SW480 (cell line): ENCODE results near the gene PRDM16.
A peak's percentile ranks its signal among the peaks of the same experiment; 100 is the strongest.

Experiments
- DNase-seq: peaks from one replicate; pipeline ENCODE4 v3.0.0-alpha.2; 2016; ENCODE audit warnings: low spot score

PRDM16 gene

DNA sequence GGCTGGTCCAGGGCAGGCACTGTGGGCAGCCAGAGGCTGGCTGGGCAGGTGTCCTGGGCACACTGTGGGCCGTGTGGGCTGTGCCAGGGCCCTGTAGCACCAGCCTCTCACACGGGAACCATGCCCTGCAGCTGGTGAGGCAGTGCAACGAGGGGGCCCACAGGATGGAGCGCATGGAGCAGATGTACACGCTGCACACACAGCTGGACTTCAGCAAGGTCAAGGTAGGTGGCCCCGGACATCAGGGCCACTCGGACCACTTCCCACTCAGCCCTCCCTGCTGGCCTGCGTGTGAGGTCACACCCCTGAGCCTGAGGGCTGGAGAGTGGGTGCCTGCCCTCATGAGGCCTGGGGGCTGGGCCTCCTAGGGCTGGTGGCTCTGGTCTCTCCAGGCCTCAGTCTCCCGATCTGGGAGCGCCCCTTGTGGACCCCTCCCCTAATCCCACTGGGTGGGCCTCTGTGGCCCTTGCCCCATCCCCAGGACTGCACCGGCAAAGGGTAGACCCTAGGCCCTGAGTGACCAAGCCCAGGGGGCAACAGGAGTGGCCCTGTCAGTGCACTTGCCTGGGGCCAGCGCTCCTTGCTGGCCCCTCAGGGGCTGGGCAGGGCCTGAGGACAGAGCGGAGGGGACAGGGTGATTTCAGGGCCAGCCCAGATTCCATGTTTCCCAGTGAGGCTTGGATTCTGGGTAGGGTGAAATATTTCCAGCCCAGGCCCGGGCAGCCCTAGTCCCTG lies 407.0 kb downstream of the PRDM16 start:
- DNase-seq = no peak

DNA sequence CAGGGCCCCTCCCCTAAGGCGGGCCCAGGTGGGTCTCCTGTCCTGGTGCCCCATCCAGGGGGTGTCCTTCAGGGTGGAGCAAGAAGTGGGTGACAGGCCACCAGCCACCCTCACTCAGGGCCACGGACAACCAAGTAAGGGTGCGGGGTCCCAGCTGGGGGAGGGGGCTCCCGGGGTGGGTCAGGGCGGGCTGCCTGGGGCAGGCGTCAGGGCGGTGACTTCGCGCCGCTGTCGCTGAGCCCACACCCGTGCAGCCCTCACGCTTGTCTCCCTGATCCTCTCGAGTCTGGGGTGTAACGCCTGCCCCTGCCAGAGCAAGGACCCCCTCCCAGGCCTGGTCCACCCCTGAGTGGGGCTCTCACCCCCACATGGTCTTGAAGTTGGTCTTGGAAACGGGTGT lies 407.7 kb downstream of the PRDM16 start:
- no peak for DNase-seq

DNA sequence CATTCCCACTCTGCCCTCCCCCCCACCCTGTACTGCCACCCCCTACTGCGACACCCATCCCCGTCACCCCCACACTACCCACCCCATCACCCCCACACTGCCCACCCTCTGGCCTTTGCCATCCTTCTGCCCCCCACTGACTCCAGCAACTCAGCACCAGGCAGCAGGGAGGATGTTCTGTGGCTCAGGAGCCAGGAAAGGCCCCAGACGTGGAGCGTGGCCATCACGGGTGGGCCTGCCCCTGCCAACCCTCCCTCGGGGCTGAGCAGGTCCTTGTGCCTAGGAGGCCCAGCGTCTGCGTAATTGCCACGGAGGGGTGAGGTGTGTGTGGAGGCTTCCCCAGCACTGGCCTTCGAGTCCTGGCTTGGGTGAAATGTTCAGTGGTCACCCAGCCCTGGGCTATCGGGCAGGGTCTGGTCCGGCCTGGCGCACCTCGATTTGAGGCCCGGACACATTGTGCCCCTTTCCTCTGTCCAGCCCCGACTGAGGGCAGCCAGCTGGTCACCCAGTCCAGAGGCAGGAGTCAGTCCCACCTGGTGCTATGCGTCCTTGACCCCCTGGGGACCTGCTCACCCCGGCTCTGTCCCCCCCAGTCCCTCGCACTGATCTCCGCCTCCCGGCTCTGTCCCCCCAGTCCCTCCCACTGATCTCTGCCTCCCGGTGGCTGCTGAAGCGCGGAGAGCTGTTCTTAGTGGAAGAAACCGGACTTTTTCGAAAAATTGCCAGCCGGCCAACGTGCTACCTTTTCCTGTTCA lies 408.4 kb downstream of the PRDM16 start:
- DNase-seq = no peak

DNA sequence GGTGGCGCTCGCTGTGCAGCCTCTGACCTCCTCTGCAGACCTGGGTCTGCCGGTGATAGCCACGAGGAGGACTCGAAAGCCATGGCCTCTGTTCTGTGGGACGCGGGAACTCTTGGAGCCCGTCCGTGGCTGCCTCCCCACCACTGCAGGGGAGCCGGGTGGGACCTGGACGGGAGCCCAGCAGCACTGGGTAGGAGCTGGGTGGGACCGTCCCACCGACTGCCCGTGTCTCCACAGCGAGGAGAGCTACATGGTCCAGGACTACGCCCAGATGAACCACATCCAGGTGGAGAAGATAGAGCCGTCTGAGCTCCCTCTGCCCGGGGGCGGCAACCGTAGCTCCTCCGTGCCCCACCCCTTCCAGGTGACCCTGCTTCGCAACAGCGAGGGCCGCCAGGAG lies 409.2 kb downstream of the PRDM16 start:
- no peak for DNase-seq

DNA sequence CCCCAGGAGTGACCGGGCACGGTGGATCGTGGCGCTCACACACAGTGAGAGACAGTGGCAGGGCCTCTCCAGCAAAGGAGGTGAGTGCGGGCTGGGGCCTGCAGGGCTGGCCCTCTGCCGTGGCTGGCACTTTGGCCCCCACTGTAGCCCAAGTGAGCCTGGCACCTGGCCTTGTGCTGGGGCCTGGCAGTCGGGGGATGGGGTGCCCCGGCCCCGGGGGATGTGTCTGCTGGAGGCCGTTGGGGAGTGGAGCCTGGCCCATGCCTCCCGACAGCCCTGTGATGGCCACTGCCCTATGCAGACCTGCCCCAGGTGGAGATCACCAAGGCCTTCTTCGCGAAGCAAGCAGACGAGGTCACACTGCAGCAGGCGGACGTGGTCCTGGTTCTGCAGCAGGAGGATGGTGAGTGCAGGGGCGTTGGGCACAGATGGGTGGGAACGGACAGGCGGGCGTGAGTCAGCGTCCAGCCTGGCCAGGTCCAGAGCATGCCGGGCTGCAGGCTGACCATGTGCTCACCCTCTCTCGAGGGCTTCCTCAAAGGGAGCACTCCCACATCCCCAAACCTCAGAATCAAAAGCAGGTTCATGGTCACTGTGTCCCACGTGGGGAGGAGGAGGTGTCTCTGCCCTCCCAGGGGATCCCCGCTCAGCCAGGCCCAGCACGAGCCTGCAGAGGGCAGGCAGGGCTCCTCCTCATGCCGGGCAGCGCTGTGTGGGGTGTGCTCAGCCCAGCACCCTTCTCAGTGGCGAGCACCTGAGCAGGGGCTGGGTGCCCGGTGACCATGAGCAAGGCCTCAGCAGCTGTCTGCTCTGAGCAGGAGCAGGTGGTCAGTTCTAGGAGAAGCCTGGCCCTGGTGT lies 410.7 kb downstream of the PRDM16 start:
- no peak for DNase-seq

DNA sequence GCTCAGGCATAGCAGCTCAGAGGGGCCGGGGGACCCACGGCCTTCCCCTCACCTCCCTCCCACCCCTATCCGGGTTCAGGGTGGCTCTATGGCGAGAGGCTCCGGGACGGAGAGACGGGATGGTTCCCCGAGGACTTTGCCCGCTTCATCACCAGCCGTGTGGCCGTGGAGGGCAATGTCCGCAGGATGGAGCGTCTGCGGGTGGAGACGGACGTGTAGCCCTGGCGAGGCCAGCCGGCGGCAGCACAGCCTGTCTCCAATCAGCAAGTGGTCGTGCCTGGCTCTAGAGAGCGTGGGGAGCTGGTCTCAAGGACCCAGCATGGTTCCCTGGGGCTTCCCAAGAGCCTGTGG lies 411.3 kb downstream of the PRDM16 start:
- no peak for DNase-seq

DNA sequence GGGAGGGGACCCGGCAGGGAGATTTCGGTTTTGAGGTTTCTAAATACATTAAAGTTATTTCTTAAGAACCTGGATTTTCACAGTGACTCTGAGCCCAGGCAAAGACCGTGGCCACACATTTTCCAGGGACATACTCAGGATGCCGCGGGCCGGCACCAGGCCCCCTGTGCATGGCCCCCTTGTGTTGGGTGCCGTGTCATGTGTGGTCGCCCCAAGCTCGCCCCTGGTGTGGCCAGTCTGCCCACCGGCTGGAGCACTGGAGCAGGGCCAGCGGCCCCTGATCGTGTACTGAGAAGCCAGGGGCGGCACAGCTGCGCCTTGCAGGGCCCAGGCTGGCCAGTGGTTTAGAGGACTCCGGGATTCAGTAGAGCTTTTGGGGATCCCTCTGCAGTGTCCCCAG lies 412.0 kb downstream of the PRDM16 start:
- no peak for DNase-seq

DNA sequence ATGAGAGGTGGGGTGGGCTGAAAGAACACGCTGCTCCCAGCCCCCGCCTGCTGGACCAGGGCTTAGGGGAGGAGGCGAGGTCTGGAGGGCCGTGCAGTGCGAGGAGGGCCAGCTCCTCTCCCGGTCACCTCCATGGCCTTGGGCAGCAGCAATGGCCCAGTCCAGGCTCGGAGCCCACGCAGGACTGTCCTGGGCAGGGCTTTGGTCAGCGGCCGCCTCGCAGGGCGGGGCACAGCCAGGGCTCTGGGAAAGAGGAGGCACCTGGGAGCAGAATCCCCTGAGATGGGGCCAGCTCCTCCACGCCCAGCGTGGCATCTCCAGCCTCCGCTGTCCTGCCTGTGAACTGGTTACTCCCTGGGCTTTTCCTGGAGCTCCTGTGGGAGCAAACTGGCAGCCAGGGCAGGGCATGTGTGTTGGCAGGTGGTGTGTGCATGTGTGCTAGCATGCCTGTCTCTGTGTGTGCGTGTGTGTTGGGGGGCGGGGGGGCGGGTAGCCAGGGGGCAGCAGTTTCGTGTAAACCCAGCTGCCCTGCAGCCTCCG lies 412.9 kb downstream of the PRDM16 start:
- DNase-seq = peak; percentile 46

DNA sequence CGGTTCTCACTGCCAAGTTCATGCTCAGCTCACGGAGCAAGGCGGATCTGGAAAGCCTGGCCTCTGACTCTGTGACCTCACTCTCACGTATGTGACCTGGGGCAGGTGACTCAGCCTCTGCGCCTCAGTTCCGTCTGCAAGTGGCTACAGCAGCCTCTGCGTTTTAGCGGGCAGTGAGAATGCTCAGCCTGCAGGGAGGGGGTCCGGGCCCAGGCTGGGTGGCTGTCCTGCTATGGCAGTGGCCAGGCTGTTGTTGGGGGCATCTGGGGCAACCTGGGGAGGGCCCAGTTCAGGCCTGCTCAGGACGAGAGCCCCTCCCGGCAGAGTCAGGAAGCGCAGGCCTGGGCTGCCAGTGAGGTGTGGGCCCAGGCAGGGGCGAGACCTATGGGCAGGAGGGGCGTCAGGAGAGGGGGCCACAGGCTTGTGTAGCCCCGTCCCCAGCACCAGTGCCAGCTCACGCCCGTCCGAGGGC lies 413.4 kb downstream of the PRDM16 start:
- DNase-seq = peak; percentile 78

DNA sequence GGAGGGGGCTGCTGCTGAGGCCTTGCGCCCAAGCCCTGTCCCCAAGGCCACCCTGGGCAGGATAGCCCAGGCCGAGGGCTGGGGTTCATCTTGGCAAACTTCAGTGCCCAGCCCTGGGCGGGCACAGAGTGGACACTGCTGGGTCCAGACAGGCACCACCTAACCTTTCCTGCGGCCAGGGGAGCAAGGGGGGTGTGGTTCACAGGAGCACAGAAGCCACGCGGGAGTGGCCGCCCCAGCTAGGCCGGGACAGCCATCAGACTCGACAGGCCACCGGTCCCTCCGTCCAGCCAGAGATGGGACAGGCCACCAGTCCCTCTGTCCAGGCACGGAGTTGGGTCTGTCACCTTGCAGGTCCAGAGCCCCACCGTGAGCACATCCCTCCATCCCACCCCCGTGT lies 414.4 kb downstream of the PRDM16 start:
- no peak for DNase-seq

DNA sequence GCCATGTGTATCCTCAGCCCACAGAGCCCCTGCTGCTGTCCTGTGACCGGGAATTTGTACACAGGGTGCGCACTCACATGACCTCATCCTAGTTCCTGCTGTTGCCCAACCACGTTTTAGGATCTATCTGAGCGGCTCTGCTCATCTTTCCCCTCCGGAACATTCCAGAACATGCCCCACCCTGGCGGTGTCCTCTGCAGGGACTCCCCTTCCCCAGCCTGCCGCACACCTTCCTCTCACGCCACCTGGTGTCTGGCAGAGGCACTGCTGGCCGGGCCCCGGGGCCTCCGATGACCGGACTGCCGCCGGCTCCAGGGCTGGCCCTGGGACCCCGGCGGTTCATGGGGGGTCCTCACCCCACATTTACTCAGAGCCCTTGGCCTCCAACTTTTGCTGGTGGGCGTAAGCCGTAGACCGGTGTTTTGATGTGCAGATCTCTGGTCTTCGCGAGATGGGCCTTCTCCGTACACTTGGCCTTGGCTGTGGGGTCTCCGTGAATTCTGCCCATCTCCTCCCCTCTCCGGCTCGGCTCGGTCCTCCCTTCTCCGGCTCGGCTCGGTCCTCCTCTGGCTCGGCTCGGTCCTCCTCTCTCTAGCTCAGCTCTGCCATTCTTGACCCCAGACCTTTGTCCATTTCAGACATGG lies 414.9 kb downstream of the PRDM16 start:
- DNase-seq = peak; percentile 42

DNA sequence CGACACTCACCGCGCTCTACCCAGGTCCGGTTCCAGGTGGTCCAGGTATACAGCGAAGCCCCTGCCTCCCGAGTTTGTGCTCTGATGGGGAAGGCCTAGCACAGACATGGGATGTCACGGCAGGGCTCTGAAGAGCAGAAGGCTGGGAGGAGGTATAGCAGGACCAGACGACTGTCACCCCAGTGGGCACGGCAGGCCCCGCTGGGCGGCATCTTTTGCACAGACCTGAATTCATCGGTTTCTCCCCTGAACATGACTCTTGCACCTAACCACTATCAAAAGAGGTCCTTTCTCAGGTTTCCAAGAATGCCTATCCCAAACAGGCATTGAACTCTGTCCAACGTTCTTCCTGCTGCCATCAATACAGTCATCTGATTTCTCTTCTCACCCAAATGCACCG lies 416.0 kb downstream of the PRDM16 start:
- DNase-seq = no peak
